Neural cell (in vitro differentiated cells): ENCODE results near the gene FGF12.

ENCODE experiments used
- EP300 ChIP-seq: fragments of 450-650 bp; conservative IDR thresholded peaks from 2 replicates; pipeline ENCODE4 v1.6.1; 2014; ENCODE audit warnings: antibody characterized with exemption, mild to moderate bottlenecking, moderate library complexity; ENCODE audit not compliant: poor library complexity, severe bottlenecking
- EZH2 ChIP-seq: fragments of 200-600, 300-800 bp; shearing (Covaris generic), sonication (generic); IDR thresholded peaks from 2 replicates; pipeline ENCODE4 v1.6.1; 2014; ENCODE audit warnings: antibody characterized with exemption, low read length, borderline replicate concordance, mild to moderate bottlenecking; ENCODE audit not compliant: insufficient read depth, poor library complexity, severe bottlenecking
- POLR2AphosphoS5 ChIP-seq: IDR thresholded peaks from 2 replicates; pipeline ENCODE4 v1.6.1; 2012
- TAF1 ChIP-seq: IDR thresholded peaks from 2 replicates; pipeline ENCODE4 v1.6.1; 2012; ENCODE audit warnings: low read depth
- TF ChIP-seq, protein P1 (sequence below): fragments of 450-650 bp; IDR thresholded peaks from 2 replicates; pipeline ENCODE4 v1.5.1; 2014; ENCODE audit warnings: antibody characterized with exemption, mild to moderate bottlenecking, moderate library complexity; ENCODE audit not compliant: poor library complexity, severe bottlenecking

DNA sequence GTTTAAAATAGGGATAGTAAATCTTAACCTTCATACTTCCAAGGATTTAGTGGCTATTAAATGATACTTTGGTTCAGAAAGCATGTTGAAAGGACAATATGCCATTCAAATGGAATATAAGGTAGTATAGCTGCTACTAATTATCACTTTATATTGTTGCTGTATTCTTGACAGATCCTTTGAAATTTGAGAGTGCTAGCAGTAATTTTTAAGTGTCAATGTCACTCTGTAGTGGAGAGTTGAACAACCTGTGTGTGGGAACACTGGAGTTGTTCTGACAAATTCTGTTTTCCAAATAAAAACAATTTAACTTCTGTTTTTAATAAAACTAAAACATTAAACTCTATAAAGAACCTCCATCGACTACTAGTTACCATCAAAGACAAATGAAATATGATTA, 565.7 kb downstream of the FGF12 start:
- TF ChIP-seq, protein P1, sequence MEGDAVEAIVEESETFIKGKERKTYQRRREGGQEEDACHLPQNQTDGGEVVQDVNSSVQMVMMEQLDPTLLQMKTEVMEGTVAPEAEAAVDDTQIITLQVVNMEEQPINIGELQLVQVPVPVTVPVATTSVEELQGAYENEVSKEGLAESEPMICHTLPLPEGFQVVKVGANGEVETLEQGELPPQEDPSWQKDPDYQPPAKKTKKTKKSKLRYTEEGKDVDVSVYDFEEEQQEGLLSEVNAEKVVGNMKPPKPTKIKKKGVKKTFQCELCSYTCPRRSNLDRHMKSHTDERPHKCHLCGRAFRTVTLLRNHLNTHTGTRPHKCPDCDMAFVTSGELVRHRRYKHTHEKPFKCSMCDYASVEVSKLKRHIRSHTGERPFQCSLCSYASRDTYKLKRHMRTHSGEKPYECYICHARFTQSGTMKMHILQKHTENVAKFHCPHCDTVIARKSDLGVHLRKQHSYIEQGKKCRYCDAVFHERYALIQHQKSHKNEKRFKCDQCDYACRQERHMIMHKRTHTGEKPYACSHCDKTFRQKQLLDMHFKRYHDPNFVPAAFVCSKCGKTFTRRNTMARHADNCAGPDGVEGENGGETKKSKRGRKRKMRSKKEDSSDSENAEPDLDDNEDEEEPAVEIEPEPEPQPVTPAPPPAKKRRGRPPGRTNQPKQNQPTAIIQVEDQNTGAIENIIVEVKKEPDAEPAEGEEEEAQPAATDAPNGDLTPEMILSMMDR = no peak
- no peak for TF ChIP-seq POLR2AphosphoS5
- TF ChIP-seq EP300 = no peak
- no peak for TF ChIP-seq TAF1
- no peak for TF ChIP-seq EZH2
